Stimulated activated CD8-positive, alpha-beta memory T cell treated with anti-CD3 and anti-CD28 coated beads, Interleukin-2, amount 100 ng/mL, for 48 hours (primary cell): ENCODE measurements around the gene CTXN1.
A peak's percentile ranks its signal among the peaks of the same experiment; 100 is the strongest.
"Not testable (repeated sequence)": the region's sequence is repeated elsewhere in the genome, so short reads cannot be mapped to it uniquely, and the experiment has no call there.

Source experiments
- DNase-seq, 2 donors: peaks; one replicate each; pipeline ENCODE4 v3.0.0-alpha.2; 2020; ENCODE audit warnings: low read depth in 2 of 2

The CTXN1 gene

GRCh38 chr19:7925171-7925851, 624 bp downstream of the CTXN1 start:
- peak; percentile 79 to 82 for DNase-seq

GRCh38 chr19:7924651-7925170, 1.2 kb downstream of the CTXN1 start:
- no peak for DNase-seq

- no peak for DNase-seq
Observed at GRCh38 chr19:7924241-7924640, 1.7 kb downstream of the CTXN1 start.

- DNase-seq = no peak
Observed at GRCh38 chr19:7923295-7924191, 2.4 kb downstream of the CTXN1 start.

- DNase-seq = no peak
Observed at GRCh38 chr19:7922836-7923195, 3.1 kb downstream of the CTXN1 start.

- no peak for DNase-seq
Observed at GRCh38 chr19:7921967-7922835, 3.7 kb downstream of the CTXN1 start.

- DNase-seq = no peak
Observed at GRCh38 chr19:7921302-7921966, 4.5 kb downstream of the CTXN1 start.

- DNase-seq = peak; percentile 100
Observed at GRCh38 chr19:7920519-7921301, 5.2 kb downstream of the CTXN1 start.

- peak; percentile 95 to 96 for DNase-seq
Observed at GRCh38 chr19:7919610-7920518, 6.1 kb downstream of the CTXN1 start, which contains the start of gene SNAPC2. TSS of gene SNAPC2 (plus strand) at chr19:7920338. CDS start at chr19:7920367, 29 bp downstream.

- no peak for DNase-seq
Observed at GRCh38 chr19:7918615-7919421, 7.1 kb downstream of the CTXN1 start.

GRCh38 chr19:7918062-7918614, 7.8 kb downstream of the CTXN1 start:
- not testable (repeated sequence) for DNase-seq

GRCh38 chr19:7917267-7918061, 8.5 kb downstream of the CTXN1 start:
- peak in 1 of 2 donors; percentile 55 for DNase-seq

- DNase-seq = no peak
Observed at GRCh38 chr19:7916955-7917266, 9.0 kb downstream of the CTXN1 start.

- DNase-seq = peak in 1 of 2 donors; percentile 50
Observed at GRCh38 chr19:7916103-7916954, 9.6 kb downstream of the CTXN1 start.

- DNase-seq = no peak
Observed at GRCh38 chr19:7915250-7916102, 10.5 kb downstream of the CTXN1 start.
